ENCODE measurements around the gene GPR153.

GPR153 gene

DNA sequence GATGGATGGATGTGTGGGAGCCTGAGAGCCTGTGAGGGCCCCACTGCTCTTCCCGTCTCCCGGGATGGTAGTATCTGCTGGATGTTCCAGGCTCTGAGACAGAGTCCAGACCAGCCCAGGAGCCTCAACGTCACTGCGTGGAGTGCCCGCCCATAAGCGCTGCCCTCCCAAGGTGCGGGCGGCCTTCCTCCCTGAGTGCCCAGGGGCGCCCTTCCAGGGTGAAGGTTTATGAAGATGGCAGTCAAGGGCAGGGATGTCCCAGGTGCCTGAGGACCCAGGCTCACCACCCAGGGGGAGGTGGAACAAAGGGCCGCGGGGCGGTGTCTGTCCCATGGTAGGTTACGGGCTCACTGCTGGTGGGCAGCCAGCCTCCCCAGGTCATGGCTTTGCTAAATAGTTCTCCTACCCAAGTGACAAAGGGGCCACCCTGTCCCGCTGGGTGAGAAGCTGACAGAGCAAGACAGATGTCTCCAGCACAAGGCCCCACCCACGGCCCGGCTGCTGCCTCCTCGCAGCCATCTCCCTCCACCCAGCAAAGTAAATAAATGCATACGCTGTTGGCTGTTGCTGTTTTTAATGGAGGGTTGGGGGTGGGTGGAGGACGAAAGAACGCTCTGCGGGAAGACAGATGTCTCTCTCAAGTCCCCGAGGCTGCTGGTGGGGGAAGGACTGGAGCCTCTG is 9.0 kb upstream of the GPR153 start:
- H3K4me3 ChIP-seq (ENCODE audit: low read depth, low read length): no peak overlapping the region

DNA sequence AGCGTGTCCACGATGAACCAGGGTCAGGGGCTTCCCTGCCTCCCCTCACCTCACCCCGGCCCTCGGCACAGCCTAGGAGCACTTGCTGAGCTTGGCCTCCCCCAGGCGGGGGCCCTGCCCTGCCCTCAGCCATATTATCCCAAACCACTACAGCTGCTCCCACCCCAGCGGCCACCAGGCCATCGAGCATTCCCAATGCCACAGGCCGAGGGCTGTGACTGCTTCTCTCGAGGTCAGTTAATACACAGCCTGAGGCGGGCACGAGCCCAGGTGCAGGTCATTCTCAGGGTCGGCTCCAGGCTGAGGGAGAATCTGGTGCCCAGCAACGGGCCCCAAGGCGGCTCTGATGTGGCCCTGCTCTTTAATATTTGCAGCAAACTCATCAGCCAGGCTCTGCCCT is 8.4 kb upstream of the GPR153 start:
- no peak overlapping the region for H3K4me3 ChIP-seq (ENCODE audit: low read depth, low read length)

DNA sequence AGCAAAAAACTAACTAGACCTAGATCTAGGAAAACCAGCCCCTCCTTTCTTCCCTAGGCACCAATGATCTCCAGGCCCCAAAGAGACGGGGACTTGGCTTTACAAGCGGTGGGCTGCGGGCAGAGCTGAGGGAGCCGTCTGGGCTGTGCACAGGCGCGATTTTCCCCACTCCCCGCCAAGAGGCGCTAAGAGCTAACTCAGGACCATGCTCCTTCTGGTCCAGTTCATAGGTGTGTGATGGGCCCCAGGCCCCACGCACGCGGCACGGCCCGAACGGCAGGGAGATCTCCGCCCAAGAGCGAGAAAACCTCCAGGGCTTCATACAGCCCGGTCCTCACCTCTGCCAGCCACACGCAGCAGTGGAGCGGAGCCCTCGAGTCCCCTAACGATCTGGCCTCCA is 7.5 kb upstream of the GPR153 start:
- no peak overlapping the region for H3K4me3 ChIP-seq (ENCODE audit: low read depth, low read length)

DNA sequence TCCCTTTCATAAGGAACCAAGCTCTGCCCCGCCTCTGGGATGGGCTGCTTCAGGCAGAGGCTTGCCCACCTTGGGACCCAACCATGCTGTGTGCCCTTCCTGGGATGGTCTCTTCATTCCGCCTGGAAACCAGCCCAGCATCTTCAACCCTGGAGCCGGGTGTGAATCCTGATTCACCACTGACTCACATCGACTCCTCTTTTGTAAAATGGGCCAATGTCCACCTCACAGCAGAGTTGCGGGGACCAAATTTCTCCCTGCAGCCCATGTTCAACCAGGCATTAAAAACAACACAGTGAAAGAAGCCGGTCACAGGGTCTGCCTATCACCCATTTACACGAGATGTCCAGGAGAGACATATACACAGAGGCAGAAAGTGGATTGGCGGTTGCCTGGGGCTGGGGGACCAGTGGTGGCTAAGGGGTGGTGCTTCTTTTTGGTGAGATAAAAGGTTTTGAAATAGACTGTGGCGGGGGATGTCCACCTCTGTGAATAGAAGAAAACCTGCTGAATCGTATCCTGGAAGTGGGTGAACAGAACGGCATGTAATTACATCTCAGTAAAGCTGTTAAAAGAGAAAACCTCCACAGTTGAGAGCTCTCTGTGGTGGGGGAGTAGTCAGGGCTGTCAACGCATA is 6.9 kb upstream of the GPR153 start:
- H3K4me3 ChIP-seq (ENCODE audit: low read depth, low read length): no peak overlapping the region

DNA sequence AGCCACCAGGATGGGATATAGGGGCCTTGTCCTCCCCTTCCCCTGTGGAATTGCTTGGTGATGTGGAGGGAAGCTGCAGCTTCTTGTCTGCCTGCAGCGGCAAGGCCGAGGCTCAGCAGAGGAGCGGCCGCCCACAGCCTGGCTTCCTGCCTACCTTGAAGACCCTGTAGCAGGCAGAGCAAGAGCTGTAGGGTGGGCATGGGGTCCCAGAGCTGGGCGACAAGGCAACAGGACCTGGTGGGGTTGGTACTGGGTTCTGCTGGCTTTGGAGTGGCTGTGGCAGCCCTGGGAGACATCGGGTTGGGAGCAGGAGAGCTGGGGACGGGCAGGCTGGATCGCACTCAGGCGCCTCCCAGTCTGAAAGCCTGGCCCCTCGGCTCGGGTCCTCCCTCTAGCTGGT is 5.7 kb upstream of the GPR153 start:
- no peak overlapping the region for H3K4me3 ChIP-seq (ENCODE audit: low read depth, low read length)

DNA sequence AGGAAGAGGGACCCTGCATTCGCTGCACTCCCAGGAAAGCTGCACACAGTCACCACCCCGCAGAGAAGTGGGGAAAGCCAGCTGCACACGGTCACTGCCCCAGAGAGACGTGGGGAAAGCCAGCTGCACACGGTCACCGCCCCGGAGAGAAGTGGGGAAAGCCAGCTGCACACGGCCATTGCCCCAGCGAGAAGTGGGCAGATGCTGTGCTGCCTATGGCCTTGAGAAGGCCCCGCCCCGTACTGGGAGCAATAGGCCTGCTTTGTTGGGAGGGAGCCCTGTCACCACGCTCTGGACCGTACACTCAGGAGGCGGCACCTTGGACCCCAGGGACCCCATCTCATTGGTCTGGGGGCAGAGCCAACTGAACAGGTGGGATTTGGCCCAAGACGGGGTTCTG is 4.3 kb upstream of the GPR153 start:
- no peak overlapping the region for H3K4me3 ChIP-seq (ENCODE audit: low read depth, low read length)

DNA sequence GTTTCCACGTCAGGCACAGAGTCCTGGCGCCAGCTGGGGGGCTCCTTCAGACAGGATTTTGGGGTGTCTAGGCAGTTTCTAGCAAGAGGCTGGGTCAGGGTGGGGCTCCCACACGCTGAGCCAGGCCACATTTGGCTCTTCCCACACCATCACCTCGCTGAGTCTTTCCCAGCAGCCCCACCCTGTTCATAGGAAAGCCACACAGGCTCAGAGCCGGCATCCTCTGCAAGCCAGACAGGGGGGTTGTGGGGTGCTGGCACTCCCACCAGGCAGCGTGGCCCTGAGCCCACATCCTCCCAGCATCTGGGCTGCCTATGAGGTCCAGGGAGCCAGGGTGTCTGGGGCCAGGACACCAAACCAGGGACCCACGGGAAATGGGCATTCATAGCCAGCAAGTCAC is 2.8 kb upstream of the GPR153 start:
- H3K4me3 ChIP-seq (ENCODE audit: low read depth, low read length): no peak overlapping the region

DNA sequence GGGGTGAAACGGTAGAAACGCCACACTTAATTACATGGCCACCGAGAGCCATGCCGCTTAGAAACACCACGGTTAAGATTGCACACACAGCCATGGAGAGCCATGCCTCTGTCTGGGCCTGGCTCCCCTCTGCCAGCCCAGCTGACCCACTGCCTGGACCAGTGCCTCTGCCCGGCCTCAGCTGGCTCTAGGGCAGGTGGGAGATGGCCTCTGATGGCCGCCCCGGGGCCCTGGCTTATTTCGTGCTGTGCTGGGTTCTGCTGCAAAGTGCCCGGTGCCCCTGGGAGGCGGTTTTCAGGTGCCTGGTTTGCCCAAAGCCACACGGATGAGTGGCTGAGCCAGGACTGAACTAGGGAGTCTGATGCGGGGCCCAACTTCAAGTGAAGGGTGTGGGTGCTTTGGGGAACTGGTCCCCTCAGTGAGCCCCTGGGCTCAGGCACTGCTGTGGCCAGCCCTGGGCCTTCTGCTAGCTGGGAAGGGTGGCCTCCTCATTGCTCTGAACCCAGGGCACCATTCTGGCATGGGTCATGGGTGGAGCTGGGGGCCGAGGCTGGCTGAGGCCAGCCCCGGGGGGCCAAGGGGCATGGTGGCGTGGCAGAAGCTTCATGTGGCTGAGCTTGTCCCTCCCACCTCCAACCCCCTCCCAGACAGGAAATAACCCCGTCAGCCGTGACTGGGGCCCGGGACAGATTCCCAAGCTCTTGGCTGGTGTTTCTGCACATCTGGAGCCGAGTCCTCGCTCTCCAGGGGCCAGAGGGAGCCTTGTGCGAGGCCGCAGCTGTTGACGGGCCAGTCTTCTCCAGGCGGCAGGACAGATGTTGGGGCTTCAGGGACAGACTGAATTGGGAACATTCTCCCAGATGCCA is 1.9 kb upstream of the GPR153 start:
- H3K4me3 ChIP-seq (ENCODE audit: low read depth, low read length): no peak overlapping the region

DNA sequence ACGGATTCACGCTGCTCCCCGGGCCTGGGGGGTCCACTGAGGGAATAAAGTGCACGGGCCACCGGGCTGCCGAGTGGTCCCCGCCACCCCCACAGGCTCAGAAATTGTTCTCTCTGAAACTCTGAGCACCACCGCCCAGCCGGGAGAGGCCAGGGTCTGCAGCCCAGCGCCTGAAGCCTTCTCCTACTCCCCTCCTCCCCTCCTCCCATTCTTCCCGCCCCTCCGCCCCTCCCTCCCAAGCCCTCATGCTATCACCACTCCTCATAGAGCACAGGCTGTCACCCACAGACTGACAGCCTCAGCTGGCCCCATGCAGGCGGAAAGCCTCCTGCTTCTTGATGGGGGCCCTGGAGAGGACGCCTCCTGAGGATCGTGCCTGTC is 707 bp upstream of the GPR153 start:
- H3K4me3 ChIP-seq (ENCODE audit: low read depth, low read length): no peak overlapping the region

DNA sequence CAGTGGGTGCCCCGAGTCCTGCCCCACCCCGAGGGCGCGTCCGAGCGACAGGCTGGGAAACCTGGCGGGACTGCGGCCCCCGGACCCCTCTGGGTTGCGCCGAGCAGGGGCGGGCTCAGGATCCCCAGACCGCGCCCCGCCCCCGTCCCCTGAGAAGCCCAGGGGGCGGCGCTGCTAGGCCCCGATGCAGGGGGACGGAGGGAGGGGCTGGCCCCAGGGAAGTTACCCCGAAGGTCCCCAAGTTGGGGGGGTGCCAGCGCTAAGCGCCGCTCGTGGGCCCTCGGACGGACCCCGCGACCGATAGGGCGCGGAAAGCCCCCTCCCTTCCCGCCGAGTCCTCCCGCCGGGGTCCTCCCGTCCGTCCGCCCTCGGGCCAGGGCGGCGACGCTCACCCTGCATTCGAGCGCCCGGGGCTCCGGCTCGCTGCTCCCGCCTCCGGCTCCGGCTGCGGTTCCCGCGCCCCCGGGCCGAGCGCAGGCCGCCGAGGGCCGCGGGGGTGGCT is 414 bp downstream of the GPR153 start:
- H3K4me3 ChIP-seq (ENCODE audit: low read depth, low read length): peak overlapping the region; percentile 37

DNA sequence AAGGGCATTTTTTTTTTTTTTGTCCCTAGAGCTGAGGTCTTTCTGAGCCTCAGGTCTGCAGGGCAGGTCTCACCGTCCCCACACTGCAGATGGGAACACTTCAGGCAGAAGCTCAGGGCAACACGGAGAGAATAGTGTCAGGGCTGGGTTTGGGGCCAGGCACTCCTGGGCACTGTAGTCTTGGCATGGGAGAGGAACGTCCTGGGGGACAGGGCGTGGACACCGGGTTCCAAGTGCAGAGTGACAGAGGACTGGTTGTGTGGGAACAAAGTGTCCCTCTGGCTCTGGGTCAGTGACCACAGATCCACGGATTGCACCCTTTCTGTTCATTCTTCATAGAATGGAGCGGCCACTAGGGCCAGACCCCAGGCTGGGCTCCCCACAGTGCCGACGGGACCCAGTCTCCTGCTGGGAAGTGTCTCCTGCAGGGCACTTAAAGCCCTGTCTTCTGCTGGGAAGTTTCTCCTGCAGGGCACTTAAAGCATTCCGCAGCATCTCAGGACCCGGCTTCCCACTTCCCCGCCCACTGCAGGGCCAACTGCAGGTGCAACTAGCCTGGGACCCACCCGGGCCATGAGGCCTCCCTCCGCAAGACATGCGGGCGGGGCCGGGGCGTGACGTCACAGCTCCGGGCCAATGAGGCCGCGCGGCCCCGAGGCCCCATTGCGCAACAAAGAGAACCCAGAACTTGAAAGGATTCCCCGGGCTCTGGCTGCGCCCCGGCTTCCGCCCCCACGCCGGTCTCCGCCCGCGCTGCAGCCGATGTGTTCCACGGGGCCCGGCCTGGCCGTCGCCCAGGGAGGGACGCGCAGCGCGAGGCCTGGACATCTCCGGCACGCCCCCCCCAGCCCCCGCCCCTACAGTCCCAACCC is 1.2 kb downstream of the GPR153 start:
- H3K4me3 ChIP-seq (ENCODE audit: low read depth, low read length): peak overlapping the region; percentile 13

DNA sequence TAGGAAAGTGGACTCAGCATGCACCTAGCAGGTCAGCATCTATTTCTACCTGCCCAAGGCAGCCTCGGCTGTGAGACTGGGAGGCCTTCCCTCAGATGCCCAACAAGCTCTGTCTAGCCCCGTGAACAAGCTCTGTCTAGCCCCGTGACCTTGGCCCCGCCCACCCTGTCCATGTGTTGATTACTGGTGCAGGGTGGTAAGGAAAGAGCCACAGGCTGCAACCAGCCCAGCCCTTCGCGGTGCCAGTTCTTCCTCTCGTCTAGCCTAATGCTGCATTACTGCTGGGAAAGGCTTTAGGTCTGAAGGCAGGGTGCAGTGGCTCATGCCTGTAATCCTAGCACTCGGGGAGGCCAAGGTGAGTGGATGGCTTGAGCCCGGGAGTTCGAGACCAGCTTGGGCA is 2.2 kb downstream of the GPR153 start:
- no peak overlapping the region for H3K4me3 ChIP-seq (ENCODE audit: low read depth, low read length)

DNA sequence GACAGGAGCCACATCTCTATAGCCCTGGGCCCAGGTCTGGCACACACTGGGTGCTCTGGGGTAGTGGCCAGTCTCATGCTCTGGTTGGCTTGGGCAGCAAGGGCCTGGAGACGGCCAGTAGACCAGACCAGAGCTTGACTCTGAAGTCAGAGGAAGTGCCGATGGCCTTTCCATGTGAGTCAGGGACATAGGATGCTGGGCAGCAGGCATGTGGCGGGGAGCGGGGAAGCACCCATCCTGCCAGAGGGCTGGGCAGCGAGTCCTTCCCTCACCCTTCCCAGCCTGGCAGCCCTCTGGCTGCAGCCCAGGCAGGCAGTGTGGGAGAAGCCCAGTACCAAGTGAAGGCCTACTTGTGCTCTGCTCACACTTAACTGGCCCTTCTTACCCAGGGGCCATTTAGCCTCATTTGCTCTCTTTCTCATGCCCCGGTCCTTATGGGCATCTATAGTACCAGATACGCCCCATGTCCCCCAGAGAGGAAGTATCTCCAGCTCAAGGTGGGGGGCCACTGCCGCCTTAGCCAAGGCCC is 3.3 kb downstream of the GPR153 start:
- no peak overlapping the region for H3K4me3 ChIP-seq (ENCODE audit: low read depth, low read length)

DNA sequence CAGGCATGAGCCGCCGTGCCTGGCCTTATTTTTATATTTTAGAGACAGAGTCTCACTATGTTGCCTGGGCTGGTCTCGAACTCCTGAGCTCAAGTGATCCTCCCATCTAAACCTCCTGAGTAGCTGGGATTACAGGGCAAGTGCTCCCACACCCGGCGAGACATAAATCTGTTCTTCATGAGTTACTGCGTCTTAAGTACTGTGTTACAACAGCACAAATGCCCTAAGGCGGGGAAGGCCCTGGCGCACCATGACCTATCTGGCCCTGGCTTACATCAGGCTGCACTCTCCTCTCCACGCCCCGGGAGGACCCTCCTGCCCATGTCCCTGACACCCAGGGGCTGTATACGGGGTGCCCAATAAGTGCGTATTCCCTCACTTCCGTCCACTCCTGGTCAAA is 4.3 kb downstream of the GPR153 start:
- H3K4me3 ChIP-seq (ENCODE audit: low read depth, low read length): no peak overlapping the region

DNA sequence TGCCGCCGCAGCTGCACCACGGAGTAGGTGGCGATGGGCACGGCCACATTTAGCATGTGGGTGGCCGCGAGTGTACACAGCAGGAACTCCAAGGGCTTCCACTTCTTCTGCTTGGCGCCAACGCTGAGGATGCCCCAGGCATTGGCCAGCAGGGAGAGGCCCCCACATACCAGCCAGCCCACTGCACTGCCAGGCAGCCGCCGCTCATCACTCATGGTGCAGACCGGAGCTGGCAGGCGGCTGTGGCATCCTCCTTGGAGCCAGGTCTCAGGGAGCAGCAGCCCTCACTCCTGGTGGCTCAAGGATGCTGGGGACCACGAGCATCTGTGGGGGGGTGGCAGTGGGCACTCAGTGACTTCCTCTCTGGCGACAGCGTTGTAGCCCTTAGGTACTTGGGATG is 6.2 kb downstream of the GPR153 start:
- no peak overlapping the region for H3K4me3 ChIP-seq (ENCODE audit: low read depth, low read length)

DNA sequence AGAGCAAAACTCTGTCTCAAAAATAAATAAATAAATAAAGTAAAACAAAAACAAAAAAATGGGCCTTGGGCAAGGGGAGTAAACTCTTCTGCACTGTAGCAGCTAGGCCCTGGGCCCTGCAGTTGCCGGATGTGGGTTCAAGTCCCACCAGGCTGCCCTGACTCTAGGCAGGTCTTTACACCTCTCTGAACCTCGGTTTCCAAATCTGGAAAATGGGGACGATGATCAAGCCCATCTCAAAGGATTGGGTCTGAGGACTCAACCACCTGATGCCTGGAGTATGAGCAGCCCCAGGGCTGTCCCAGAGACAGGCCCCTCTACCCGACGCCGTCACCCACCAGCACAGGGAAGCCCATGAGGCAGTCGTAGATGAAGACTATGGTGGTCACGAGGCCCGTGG is 7.5 kb downstream of the GPR153 start:
- no peak overlapping the region for H3K4me3 ChIP-seq (ENCODE audit: low read depth, low read length)

DNA sequence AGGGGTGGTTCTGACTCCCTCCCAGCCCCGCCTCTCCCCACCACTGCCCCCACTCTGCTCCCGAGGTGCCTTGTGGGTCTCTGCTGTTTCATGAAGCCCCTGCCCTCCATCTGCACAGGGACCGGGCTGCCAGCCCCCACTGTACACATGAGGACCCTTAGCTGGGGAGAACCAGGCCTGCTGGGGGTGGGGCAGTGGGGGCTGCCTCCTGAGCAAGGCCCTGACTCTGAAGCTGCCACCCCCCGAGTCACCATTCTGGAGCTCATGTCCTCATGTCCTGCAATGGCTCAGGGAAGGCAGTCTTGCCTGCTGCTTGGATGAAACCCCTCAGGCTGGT is 8.6 kb downstream of the GPR153 start:
- no peak overlapping the region for H3K4me3 ChIP-seq (ENCODE audit: low read depth, low read length)

DNA sequence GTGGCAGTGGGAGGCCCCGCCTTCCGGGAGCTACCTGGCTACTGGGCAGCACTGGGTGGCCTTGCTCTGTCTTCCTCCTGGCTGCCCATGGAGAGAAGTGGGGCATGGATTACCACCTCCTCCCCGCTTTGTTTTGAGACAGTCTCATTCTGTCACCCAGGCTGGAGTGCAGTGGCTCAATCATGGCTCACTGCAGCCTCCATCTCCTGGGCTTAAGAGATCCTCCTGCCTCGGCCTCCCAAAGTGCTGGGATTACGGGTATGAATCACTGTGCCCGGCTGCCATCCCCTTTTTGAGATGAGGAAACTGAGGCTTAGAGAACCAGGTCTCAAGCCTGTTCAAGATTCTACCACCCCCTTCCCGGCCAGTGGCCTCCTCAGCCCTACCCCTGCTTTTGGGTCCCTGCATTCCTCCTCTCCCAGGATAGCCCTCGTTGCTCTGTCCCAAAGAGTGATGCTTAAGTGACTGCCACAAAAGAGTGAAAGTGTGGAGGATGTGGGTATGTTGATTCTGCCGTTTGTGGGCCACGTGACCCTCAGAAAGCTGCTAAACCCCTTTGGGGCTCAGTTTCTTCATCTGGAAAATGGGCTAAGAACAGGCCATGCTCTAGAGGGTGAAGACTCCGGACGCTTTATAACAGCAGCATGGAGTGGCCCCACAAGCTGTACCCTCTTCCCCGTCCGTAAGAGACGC is 9.1 kb downstream of the GPR153 start:
- no peak overlapping the region for H3K4me3 ChIP-seq (ENCODE audit: low read depth, low read length)

DNA sequence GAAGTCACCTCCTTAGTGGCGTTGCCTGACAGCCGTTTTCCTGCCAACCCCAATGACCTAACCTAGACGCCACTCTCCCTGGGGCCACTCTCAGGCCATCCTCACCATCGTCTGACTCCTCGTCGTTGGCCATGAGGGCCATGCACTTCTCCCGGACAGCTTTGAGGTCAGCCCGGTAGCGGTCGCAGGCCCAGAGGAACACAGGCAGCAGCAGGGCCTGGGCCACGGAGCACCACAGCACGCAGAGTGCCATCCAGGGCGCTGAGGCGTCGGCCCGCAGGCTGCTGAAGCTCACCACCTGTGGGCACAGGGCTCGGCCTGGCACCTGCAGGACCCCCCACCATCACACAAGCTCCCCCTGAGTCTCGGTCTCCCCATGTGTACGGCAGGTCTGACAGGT is 9.7 kb downstream of the GPR153 start:
- H3K4me3 ChIP-seq (ENCODE audit: low read depth, low read length): no peak overlapping the region

Measured in iPS-11a (cell line).